Glomerular endothelial cell (primary cell): ENCODE results near the gene LRRK1. TPM values are rescaled to one million over a fixed set of nuclear protein-coding genes. Genes with fewer than 3 reads are reported as not detected.

ENCODE experiments used
- DNase-seq: peaks from one replicate; pipeline ENCODE4 v3.0.0-alpha.2; 2011; ENCODE audit warnings: low read depth, low spot score; ENCODE audit errors: extremely low read depth
- total RNA-seq: library from RNA; depleted of rRNA; stranded (reverse); fragments of >200 nt; gene quantifications from 2 replicates; pipeline ENCODE4 v1.2.3, GENCODE V29; 2015

Gene LRRK1
- total RNA-seq, 1 donor from 2014 or later, result 14.7 TPM

DNA sequence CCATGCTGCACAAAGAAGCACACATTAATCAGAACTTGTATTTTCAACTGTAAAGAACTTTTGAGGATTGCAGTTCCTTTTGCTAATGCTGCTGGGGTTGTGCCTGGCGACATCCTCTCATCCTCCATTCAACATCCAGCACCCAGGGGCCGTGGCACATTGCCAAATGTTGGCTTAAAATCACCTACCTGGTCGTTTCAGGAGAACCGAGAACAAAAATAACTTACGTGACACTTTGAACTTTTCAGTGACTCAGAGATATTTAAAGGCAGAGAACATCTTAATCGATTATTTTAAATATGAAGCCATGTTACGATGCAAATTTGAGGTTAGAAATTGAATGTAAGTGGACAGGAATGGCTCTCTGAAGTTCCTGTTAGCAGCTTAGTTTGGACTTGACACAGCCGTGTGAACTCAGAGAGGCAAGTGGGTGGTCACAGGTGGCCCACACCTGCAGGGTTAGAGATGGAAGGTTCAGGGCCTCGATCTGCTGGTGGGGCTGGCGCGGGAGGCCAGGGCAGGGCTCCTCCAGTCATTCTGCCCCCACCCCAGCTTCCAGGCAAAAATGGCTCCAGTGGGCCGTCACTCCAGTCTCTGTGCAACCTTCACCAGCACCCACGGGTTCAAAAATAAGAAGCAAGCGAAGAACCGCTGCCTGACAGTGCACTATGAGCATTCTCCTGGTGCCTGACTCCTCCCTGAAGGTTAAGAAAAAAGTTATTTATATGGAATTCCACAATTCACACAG, 12.2 kb downstream of the LRRK1 start:
- DNase-seq, result no peak

DNA sequence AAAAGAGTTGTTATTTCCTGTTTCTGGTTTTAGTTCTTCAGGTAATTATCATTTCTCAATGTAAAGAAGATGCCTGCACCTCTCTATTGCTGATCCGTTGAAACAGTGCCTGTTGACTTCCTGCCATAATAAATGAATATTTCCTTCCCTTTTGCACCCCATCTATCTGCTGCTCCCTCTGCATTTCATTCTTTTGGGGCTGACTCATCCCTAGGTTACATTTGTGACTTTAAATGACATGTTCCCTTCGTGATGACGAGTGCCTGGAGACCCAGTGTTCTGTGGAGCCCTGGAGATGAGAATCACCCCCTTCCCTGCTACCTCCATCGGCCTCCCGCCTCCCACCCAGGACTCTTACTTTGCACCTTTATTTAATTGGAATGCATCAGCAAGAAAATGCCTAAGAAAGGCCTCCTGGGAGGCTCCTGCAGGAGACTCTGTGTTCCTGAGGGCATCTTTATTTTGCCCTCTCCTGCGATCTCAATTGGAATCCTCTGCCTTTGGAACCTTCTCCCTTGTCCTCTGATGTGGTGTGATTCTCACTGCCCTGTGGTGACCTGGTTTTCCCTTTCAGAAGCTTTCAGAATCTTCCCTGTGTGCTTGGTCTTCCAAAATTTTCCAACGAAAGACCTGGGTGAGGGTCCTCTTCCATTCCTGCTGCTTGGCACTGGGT, 13.7 kb downstream of the LRRK1 start:
- no peak for DNase-seq

DNA sequence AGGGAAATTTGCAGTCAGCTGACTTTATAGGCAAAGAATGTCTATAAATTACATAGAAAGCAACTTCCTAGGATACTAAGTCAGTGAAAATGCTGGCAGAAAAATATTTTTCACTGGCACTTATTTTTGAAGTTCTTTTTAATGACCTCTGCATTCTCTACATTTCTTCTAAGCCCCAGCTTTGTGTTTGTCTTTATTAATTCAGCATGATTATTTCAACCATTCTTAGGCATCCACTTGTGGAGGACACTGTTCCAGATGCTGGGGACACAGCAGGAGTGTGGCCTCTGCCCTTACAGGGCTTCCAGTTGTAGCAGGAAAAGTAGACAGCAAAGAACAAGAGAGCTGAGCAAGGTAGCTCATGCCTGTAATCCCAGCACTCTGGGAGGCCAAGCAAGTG, 15.0 kb downstream of the LRRK1 start:
- DNase-seq, result no peak

DNA sequence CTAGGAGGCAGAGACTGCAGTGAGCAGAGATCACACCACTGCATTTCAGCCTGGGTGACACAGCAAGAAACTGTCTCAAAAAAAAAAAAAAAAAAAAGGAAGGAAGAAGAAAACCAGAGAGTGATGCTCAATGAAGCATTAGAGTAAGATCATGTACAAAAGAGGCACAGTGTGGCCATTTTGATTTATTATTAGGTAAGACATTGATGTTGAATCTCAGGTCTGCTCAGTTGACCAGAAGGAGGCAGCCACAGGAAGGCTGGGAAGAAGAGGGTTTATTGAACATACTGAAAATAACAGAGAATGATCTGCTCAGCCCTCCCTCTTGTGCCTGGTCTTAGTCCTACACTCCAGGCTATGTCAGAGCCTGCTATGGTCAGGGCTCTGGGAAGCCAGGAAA, 15.6 kb downstream of the LRRK1 start:
- no peak for DNase-seq

DNA sequence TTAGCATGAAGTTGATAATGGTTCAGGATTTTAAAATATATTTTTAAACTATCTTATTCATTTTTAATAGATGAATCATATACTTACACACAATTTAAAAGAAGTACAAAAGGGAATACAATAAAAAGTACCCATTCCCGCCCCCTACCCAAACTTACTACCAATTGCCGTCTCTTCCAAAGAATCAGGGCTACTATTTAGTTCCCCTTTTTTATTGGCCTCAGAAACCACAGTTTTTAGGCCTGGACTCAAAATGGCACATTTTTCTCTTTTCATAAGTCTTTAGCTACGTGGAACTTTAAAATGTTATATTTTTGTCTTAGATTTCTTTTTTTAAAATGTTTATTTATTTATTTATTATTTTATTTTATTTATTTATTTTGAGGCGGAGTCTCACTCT, 18.0 kb downstream of the LRRK1 start:
- DNase-seq, result no peak

DNA sequence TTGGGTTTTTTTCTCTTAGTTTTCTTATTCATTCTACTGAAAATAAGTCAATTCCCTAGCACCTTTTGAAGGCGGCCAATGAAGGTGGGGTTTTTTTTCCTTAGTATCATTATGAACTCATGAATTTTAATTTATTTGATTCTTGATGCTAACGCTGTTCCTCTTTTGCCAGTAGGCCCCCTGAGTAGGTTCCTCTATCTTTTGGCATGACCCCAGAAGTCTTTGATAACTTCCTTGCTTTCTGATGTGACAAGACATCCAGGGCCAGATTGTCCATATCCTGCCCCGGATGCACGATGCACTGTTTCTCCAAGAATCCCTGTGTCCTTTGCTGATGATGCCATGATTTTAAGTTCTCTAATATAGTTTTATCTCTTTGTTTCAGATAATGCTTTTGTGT, 20.6 kb downstream of the LRRK1 start:
- no peak for DNase-seq

DNA sequence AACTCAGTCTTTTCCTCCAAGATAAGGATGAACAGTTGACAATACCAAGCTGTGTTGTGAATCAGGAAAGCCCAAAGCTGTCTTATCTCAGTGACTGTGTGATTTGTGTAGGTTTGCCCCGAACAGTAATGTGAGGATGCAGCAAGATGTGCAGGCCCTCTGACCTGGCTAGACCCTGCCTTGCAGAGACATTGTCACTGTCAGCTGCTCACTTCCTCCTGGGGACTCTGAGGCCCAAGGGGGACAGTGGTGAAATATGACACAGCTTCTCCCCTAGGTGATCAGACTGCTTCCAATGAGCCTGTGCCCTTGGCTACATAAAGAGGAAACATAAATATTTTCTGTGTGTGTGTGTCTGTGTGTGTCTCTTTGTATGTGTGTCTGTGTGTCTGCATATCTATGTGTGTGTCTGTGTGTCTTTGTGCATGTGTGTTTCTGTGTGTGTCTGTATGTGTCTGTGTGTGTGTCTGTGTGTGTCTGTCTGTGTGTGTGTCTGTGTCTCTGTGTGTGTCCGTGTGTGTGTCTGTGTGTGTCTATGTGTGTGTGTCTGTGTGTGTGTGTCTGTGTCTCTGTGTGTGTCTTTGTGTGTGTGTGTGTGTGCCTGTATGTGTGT, 21.7 kb downstream of the LRRK1 start:
- DNase-seq, result no peak

DNA sequence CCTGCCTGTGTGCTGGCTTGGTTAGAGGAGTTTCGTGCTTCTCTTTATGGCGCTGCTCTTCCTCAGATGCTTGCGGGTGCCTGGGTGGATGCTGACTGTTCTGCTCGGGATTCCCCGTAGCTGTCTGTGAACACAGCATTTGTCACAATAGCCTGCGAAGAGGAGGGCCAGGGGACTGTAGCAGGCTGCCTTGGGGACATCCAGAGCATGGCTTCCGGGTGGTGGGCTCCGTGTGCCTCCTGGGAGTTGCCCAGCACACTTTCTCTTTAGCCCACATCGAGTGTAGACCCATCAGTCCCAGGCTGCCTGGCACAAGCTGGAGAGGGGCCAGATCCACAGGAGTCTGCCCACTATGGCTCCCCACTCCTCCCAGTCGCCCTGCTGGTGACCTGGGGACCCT, 22.4 kb downstream of the LRRK1 start:
- no peak for DNase-seq

DNA sequence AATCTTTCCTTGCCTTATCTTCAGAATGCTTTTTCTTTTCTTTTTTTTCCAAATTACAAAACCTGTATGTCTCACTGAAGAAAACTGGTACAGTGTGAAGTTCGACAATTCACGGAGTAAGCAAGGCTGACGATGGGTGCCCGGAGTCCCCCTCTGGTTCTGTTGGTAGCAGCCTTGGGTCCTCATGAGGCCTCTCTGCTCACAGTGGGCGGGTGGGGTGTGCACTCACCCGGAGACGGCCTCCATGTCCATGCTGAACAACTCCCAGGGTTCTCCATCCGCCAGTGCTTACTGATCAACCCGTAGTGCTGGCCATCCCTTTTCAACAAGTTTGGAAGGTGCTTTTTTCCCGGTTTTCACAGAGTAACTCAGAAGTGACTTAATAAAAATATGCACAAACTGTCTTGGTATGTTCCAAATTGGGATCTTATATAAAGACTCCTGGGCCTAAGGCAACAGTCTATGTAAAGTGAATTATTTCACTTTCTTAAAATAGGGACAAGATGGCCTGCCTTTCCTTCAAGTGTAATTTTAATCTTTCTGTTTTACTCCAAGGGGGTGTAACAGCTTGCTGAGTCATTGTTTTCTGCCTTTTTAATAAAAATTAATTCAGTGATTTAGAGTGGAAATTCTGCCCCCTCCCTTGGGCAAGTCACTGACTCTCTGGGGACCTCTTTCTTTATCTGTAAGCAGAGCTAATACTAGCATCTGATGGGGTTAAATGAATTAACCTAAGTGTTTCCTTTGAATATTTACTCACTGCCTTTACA, 23.7 kb downstream of the LRRK1 start:
- DNase-seq, result no peak

DNA sequence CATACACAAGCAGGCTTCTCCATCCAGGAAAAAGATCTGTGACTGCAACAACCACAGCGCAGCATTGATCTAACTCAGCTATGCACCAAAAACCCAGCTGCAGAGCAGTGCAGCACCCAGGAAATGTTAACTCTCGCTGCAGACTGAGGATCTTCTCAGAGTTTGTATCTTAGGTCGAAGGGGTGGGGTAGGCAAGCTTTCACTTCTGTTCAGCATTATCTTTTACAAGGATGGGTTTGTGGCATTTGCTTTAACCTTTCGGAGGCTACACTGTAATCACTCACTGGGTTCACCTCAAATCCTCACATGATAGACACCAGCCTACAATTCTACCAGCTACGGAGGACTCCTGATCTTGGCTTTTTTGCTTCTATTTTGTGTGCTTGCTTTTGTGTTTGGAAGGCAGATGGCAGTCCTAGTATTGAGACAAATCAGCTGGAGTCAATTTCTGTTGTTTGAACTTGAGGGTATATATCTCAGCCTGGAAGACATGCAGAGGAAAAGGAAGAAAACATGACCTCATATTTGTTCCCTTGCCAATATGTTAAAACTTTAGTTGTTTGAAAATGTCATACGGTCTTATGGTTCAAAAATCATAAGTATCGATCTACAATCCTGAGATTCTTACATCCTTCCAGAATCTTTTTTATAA, 25.2 kb downstream of the LRRK1 start:
- no peak for DNase-seq

DNA sequence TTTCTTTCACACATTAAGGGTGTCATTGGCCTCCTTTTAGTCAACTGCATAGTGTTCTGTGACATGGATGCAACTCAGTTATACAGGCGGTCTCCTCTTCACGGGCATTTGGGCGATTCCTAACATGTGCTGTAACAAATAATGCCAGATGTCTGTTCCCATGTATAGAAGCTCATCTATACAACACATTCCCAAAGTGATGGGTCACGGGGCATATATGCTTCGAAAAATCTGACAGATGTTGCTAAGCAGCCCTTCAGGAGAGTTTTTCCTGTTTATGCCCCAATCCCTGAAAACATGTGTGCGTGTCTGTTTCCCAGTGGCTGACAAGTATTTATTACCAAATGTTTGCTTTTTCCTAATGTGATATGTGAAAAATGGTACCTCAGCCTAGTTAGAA, 25.8 kb downstream of the LRRK1 start:
- DNase-seq, result no peak

DNA sequence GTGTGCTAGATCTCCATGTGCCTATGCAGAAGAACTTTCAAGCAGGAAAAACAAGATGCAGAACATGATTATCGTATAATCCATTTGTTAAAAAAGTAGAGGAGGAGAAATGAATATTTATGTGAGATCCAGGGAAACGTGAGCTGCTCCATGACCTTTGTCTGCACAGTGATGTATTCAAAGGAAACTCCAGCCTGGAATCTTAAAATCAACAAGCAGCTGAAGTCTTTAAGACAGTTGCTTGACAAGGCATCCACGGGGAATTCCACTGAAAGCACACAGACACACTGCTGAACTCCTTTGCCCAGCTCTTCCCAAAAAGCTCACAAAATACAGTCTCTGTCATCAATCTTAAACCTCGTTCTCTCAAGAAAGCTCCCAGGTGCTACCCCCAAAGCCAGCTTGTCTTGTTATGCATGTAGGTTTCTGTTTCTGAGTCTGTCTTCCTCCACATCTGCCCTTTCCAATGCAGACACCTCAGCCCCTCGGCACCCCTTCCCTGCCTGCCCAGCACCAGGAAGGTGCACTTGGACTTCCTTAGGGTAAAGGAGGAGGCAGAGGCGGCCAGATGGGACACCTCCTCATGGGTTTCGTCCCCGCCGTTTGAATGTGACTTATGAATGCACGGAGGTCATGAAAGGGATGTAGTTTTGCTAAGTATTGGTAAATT, 28.7 kb downstream of the LRRK1 start:
- no peak for DNase-seq

DNA sequence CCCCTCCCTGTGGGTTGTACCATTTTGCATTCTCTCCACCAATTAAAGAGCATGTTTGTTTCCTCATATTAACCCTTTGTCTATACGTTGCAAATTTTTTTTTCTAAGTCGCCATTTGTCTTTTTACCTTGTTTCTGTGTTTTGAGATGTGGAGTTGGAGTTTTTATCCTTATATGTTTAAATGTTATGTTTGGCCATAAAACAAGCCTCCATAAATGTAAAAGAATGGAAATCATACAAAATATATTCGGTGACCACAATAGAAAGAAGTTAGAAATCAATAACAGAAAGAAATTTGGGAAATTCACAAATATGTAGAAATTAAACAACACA, 29.2 kb downstream of the LRRK1 start:
- no peak for DNase-seq

DNA sequence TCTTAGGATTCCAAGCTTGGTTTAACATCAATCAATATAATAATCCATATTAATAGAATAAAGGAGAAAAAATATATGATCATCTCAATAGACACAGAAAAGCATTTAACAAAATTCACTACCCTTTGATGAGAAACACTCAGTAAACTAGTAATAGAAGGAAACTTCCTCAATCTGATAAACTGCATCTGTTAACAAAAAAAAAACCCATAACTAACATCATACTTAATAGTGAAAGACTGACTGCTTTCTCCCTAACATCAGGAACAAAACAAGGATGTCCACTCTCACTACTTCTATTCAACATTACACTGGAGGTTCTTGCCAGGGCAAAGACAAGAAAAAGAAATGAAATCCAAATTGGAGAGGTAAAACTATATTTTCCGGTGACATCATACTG, 30.5 kb downstream of the LRRK1 start:
- DNase-seq, result no peak

DNA sequence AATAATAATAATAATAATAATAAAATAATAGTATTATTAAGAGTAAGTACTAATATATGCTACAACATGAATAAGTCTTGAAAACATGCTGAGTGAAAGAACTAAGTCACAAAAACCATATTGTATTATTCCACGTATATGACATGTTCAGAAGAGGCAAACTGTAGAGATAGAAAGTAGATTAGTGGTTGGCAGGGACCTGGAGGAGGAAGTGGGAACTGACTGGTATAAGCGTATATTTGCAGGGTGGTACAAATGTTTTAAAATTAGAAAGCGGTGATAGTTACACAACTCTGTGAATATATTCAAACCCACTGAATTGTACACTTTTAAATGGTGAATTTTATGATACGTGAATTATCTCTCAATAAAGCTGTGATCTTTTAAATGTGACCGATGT, 32.8 kb downstream of the LRRK1 start:
- no peak for DNase-seq

DNA sequence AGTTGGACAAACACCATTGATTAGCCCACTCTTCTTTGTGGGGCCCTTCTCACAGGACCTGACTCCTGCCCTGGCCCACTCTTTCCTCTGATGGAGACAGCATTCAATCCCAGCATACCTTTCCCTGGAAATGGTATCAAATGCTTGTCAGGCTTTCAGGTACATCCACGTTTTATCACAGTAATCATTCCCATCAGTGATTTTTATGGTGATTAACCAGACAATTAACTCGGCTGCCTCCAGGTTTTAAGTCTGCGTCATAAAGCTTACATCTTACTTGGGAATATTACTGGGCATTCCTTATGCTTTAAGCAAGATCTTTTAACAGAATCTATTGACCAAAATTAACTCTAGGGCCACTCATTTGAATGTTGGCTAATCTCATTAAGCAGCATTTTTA, 33.4 kb downstream of the LRRK1 start:
- no peak for DNase-seq

DNA sequence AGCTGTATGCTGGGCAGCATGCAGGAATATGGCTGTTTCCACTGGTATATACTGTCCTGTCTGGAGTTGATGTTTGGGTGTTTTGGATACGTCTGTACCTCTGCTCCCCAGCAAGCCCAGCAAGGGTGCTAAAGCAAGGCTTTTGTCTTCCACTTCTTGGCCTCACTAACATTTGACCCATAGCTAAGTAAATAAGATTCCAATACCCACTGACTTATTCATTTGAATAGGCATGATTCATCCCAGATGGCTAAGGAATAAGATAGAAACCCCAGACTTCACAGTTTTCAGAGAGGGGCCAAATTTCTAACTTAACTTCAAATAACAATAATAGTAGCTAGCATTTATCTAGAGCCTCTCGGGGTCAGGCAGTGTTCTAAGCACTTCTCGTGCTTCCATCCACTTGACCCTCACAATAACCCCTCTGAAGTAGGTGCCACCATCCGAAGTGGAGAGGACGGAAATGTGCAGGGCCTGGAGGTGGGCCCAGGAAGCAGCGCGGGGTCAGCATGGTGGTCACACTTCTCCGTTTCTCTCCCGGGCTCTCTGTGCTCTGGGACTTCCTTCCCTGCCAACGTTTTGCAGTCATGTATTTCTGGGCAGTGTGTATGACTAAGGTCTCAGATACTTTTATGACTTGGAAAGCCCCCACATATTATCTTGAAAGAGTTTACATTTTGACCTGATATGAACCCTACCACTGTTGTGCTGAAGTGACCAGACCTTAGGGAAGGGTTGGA, 39.3 kb downstream of the LRRK1 start:
- DNase-seq, result no peak

DNA sequence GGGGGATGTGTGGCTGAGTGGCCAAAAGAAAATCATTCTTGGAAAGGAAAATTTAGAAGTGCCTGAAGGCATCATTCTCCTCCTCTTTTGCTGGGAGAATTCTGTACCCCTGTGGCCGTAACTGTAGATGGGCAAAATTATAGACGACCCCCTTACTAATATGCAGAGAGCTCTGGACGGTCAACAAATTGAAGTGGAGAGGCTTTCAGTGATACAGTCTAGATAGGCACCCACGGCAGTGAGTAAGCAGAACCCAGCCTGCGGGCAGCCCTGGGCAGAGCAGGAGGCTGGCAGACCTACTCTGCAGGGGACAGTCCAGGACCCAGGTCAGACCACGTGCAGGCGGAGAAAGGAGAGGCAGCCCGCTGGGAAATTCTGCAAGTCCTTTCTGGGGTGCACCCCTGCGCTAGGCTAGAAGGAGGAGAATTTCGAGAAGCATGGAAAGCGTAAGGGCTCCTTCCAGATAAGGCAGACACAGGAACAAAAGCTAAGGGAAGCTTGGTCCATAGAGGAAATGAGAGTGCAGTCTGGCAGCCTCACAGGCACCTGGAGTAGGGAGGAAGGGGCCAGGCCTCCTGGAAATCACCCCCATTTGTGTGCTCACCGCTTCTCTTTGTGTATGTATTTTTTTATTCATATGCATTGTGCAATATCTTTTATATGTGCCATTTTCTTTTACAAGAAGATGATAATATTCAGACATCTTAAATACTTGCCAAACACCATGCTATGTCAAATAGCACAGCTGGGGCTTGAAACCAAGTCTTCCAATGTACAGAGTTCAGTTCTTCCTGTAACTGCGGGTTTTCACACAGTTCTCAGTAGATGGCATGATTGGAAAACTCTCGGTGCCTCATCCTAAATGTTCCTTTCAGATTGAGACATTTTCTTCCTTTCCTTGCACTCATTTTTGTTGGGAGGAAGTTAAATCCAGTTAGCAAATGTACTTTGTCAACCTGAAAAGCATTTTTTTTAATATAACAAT, 40.2 kb downstream of the LRRK1 start:
- DNase-seq, result no peak

DNA sequence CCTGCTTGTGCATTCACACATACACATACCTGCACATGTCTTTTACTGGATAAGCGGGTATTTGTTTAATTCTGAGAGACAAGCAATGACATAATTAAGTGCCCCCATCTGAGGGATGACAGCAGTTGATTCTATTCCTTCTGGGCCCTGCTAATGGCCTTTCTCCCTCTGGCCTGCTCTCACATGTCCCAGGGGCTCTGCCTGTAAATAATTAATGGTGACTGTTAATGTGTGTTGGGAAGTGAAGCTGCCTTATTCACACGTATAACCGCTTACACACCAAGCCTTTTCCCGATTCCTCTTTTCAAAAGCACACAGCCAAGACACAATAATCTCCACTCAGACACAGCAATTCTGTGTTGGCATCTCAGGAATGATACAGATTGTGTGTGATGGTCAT, 47.8 kb downstream of the LRRK1 start:
- no peak for DNase-seq
